ENCODE data around the gene PCDHA6. TPM values are rescaled to one million over a fixed set of nuclear protein-coding genes. Genes with fewer than 3 reads are reported as not detected.
"Not testable (repeated sequence)": the region's sequence is repeated elsewhere in the genome, so short reads cannot be mapped to it uniquely, and the experiment has no call there.

PCDHA6 gene, protein sequence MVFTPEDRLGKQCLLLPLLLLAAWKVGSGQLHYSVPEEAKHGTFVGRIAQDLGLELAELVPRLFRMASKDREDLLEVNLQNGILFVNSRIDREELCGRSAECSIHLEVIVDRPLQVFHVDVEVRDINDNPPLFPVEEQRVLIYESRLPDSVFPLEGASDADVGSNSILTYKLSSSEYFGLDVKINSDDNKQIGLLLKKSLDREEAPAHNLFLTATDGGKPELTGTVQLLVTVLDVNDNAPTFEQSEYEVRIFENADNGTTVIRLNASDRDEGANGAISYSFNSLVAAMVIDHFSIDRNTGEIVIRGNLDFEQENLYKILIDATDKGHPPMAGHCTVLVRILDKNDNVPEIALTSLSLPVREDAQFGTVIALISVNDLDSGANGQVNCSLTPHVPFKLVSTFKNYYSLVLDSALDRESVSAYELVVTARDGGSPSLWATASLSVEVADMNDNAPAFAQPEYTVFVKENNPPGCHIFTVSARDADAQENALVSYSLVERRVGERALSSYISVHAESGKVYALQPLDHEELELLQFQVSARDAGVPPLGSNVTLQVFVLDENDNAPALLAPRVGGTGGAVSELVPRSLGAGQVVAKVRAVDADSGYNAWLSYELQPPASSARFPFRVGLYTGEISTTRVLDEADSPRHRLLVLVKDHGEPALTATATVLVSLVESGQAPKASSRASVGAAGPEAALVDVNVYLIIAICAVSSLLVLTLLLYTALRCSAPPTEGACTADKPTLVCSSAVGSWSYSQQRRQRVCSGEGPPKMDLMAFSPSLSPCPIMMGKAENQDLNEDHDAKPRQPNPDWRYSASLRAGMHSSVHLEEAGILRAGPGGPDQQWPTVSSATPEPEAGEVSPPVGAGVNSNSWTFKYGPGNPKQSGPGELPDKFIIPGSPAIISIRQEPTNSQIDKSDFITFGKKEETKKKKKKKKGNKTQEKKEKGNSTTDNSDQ
- 12.5 and 13.2 TPM in 2 replicates for total RNA-seq
- long read RNA-seq, transcript PCDHA6-201 (1 exons, 3,267 nt): major isoform, 5 of 5 reads
- long read RNA-seq, partial matches to known transcripts: 0 of 5 reads
- long read RNA-seq, other reads (novel, unspliced or antisense): 0 of 5 reads

DNA sequence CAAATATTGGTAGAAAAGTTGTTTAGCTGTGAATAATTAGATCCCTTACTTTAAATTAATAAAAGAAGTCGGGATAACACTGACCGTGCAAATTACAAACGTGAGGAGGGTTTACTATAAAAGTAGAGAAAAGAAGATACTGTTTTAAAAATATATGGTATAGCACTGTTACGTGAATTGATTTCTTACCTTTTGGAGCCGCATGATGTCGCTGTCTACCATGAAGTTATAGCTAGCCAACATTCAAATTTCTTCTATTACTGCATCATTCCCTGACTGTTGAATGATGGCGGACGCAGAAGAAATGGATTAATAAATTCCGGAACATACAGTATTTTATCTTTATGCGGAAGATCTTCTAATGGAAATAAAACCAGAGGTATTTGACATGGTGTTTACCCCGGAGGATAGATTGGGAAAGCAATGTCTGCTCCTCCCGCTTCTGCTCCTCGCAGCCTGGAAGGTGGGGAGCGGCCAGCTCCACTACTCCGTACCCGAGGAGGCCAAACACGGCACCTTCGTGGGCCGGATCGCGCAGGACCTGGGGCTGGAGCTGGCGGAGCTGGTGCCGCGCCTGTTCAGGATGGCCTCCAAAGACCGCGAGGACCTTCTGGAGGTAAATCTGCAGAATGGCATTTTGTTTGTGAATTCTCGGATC is at the start of gene PCDHA6:
Gene PCDHA6 (plus strand): TSS at position 257 of the 658 bp plus-strand sequence. CDS start 132 bp downstream, at position 389.
- Mint-ChIP-seq H3K4me3 (ENCODE audit: low read depth) (peak within 1 kb of the TSS; percentile 78), H3K9me3 (ENCODE audit: low read depth) (peaks cover 24% of the 10 kb centered on the region), H3K36me3 (ENCODE audit: insufficient read depth) (peaks cover 49% of the 10 kb centered on the region), H3K27me3 (no peaks in the 10 kb centered on the region), H3K27ac (peak within 1 kb of the TSS; percentile 98), H3K4me1 (ENCODE audit: low read depth) (no peaks in the 10 kb centered on the region)
- no peak for DNase-seq (ENCODE audit: low spot score, unreplicated experiment)
- TF ChIP-seq, protein P1, sequence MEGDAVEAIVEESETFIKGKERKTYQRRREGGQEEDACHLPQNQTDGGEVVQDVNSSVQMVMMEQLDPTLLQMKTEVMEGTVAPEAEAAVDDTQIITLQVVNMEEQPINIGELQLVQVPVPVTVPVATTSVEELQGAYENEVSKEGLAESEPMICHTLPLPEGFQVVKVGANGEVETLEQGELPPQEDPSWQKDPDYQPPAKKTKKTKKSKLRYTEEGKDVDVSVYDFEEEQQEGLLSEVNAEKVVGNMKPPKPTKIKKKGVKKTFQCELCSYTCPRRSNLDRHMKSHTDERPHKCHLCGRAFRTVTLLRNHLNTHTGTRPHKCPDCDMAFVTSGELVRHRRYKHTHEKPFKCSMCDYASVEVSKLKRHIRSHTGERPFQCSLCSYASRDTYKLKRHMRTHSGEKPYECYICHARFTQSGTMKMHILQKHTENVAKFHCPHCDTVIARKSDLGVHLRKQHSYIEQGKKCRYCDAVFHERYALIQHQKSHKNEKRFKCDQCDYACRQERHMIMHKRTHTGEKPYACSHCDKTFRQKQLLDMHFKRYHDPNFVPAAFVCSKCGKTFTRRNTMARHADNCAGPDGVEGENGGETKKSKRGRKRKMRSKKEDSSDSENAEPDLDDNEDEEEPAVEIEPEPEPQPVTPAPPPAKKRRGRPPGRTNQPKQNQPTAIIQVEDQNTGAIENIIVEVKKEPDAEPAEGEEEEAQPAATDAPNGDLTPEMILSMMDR (IDR thresholded peaks at IDR 0.05; ENCODE audit: unreplicated experiment): peak; percentile 60

DNA sequence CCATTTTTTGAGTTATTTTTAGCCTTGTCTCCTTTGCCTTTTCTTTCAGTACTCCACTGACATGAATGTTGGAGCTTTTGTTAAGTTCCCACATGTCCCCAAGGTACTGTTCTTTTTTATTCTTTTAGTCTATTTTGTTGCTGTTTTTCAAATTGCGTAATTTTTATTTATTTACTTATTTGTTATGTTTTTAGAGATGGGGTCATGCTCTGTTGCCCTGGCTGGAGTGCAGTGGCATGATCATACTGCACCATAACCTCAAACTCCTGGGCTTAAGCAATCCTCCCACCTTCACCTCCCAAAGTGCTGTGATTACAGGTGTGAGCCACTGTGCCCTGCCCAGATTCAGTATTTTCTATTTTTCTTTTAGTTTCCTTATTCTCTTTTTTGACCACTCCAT is 47.2 kb upstream of the PCDHA6 start:
- no peak for DNase-seq (ENCODE audit: low spot score, unreplicated experiment)
- no peak overlapping the region for H3K4me3 Mint-ChIP-seq (ENCODE audit: low read depth)
- peaks cover 62% of the 10 kb centered on the region for H3K9me3 Mint-ChIP-seq (ENCODE audit: low read depth)
- TF ChIP-seq, protein P1 (IDR thresholded peaks at IDR 0.05; ENCODE audit: unreplicated experiment): no peak
- H3K36me3 Mint-ChIP-seq (ENCODE audit: insufficient read depth): peaks cover 1% of the 10 kb centered on the region
- H3K27me3 Mint-ChIP-seq: no peaks in the 10 kb centered on the region
- no peak overlapping the region for H3K27ac Mint-ChIP-seq
- H3K4me1 Mint-ChIP-seq (ENCODE audit: low read depth): no peaks in the 10 kb centered on the region

DNA sequence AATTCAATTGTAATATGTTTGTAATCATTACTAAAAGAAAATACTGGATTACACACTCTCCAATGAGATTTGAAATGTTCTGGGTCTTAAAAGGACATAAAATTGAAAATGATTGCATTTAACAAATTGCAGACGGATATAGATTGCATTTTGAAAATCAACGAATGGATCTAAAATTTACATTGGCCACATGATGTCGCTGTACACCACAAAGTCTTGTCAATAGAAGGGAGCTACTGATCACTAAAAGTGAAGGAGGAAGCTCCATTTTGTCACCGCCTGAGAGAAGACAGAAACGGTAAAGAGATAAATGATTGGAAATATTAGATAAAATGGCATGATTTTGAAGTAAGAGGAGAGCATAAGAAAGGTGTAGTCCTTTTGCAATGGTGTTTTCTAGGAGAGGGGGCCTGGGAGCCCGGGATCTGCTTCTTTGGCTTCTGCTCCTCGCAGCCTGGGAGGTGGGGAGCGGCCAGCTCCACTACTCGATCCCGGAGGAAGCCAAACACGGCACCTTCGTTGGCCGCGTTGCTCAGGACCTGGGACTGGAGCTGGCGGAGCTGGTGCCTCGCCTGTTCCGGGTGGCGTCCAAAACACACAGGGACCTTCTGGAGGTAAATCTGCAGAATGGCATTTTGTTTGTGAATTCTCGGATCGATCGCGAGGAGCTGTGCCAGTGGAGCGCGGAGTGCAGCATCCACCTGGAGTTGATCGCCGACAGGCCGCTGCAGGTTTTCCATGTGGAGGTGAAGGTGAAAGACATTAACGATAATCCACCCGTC is 41.7 kb upstream of the PCDHA6 start, which contains the start of gene PCDHA1:
Gene PCDHA1 (plus strand): TSS at position 236 of the 782 bp plus-strand sequence.
- H3K27ac Mint-ChIP-seq: no peak within 1 kb of the TSS
- peaks cover 37% of the 10 kb centered on the region for H3K9me3 Mint-ChIP-seq (ENCODE audit: low read depth)
- no peak within 1 kb of the TSS for H3K4me3 Mint-ChIP-seq (ENCODE audit: low read depth)
- H3K27me3 Mint-ChIP-seq: no peaks in the 10 kb centered on the region
- DNase-seq (ENCODE audit: low spot score, unreplicated experiment): no peak
- H3K36me3 Mint-ChIP-seq (ENCODE audit: insufficient read depth): peaks cover 4% of the 10 kb centered on the region
- no peaks in the 10 kb centered on the region for H3K4me1 Mint-ChIP-seq (ENCODE audit: low read depth)
- TF ChIP-seq, protein P1 (IDR thresholded peaks at IDR 0.05; ENCODE audit: unreplicated experiment): no peak

DNA sequence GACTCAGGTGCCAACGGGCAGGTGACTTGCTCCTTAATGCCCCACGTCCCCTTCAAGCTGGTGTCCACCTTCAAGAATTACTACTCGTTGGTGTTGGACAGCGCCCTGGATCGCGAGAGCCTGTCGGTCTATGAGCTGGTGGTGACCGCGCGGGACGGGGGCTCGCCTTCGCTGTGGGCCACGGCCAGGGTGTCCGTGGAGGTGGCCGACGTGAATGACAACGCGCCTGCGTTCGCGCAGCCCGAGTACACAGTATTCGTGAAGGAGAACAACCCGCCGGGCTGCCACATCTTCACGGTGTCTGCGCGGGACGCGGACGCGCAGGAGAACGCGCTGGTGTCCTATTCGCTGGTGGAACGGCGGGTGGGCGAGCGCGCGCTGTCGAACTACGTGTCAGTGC is 40.3 kb upstream of the PCDHA6 start:
- peaks cover 34% of the 10 kb centered on the region for H3K9me3 Mint-ChIP-seq (ENCODE audit: low read depth)
- H3K4me1 Mint-ChIP-seq (ENCODE audit: low read depth); H3K4me3 Mint-ChIP-seq (ENCODE audit: low read depth); H3K36me3 Mint-ChIP-seq (ENCODE audit: insufficient read depth); DNase-seq (ENCODE audit: low spot score, unreplicated experiment); H3K27me3 Mint-ChIP-seq; H3K27ac Mint-ChIP-seq: not testable (repeated sequence)

DNA sequence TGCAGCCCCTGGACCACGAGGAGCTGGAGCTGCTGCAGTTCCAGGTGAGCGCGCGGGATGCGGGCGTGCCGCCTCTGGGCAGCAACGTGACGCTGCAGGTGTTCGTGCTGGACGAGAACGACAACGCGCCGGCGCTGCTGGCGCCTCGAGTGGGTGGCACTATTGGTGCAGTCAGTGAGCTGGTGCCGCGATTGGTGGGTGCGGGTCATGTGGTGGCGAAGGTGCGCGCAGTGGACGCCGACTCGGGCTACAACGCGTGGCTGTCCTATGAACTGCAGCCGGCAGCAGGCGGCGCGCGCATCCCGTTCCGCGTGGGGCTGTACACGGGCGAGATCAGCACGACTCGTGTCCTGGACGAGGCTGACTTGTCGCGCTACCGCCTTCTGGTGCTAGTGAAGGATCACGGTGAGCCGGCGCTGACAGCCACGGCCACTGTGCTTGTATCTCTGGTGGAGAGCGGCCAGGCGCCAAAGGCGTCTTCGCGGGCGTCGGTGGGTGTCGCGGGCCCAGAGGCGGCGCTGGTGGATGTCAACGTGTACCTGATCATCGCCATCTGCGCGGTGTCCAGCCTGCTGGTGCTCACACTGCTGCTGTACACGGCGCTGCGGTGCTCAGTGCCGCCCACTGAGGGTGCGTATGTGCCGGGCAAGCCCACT is 39.8 kb upstream of the PCDHA6 start:
- peaks cover 29% of the 10 kb centered on the region for H3K9me3 Mint-ChIP-seq (ENCODE audit: low read depth)

More for the DNA sequence above, 39.8 kb upstream of the PCDHA6 start:
- not testable (repeated sequence) for H3K4me3 Mint-ChIP-seq (ENCODE audit: low read depth); DNase-seq (ENCODE audit: low spot score, unreplicated experiment); H3K4me1 Mint-ChIP-seq (ENCODE audit: low read depth); H3K36me3 Mint-ChIP-seq (ENCODE audit: insufficient read depth); H3K27me3 Mint-ChIP-seq; H3K27ac Mint-ChIP-seq
